Neural progenitor cell (in vitro differentiated cells): ENCODE data around the gene ANKRD30A. TPM values are rescaled to one million over a fixed set of nuclear protein-coding genes. Genes with fewer than 3 reads are reported as not detected.

Source experiments
- DNase-seq: peaks from one replicate; pipeline ENCODE4 v3.0.0-alpha.2; 2016; ENCODE audit warnings: low spot score
- H2AFZ ChIP-seq: fragments of 200-600 bp; sonication (generic); replicated peaks from 2 replicates; pipeline ENCODE4 v1.6.1; 2016; ENCODE audit warnings: antibody characterized with exemption
- H3F3A ChIP-seq: fragments of 200-600 bp; sonication (generic); 2 replicates; pipeline ENCODE4 v1.6.1; 2016; ENCODE audit warnings: antibody characterized with exemption, low read depth
- H3K27ac ChIP-seq: fragments of 200-600 bp; sonication (generic); 2 replicates; pipeline ENCODE4 v1.5.1; 2016; ENCODE audit warnings: mild to moderate bottlenecking
- H3K27me3 ChIP-seq: fragments of 200-600 bp; sonication (generic); 2 replicates; pipeline ENCODE4 v1.6.1; 2016; ENCODE audit warnings: mild to moderate bottlenecking, moderate library complexity
- H3K36me3 ChIP-seq: fragments of 200-600 bp; sonication (generic); 2 replicates; pipeline ENCODE4 v1.5.1; 2016
- H3K4me1 ChIP-seq: fragments of 200-600 bp; sonication (generic); 2 replicates; pipeline ENCODE4 v1.6.1; 2016; ENCODE audit warnings: mixed run types
- H3K4me2 ChIP-seq: fragments of 200-600 bp; sonication (generic); 2 replicates; pipeline ENCODE4 v1.6.1; 2016
- H3K4me3 ChIP-seq: fragments of 200-600 bp; sonication (generic); 2 replicates; pipeline ENCODE4 v1.5.1; 2016
- H3K79me2 ChIP-seq: fragments of 200-600 bp; sonication (generic); 2 replicates; pipeline ENCODE4 v1.6.1; 2016; ENCODE audit warnings: low read depth
- H3K9ac ChIP-seq: fragments of 200-600 bp; sonication (generic); 2 replicates; pipeline ENCODE4 v1.6.1; 2016
- H3K9me3 ChIP-seq: fragments of 200-600 bp; sonication (generic); 2 replicates; pipeline ENCODE4 v1.5.1; 2016; ENCODE audit warnings: low read depth
- H4K20me1 ChIP-seq: fragments of 200-600 bp; sonication (generic); 2 replicates; pipeline ENCODE4 v1.6.1; 2016; ENCODE audit warnings: low read depth
- H3K27ac Mint-ChIP-seq: 3 replicates; pipeline ENCODE4 v1.8.0; 2021; ENCODE audit warnings: mixed read lengths
- H3K27me3 Mint-ChIP-seq: 2 replicates; pipeline ENCODE4 v1.8.0; 2022; ENCODE audit warnings: low read depth, mild to moderate bottlenecking, inconsistent platforms, moderate library complexity, mixed read lengths; ENCODE audit not compliant: insufficient read depth
- H3K36me3 Mint-ChIP-seq: 3 replicates; pipeline ENCODE4 v1.8.0; 2021; ENCODE audit warnings: mixed read lengths
- H3K4me1 Mint-ChIP-seq: 3 replicates; pipeline ENCODE4 v1.8.0; 2021; ENCODE audit warnings: mixed read lengths
- H3K4me3 Mint-ChIP-seq: 3 replicates; pipeline ENCODE4 v1.8.0; 2021; ENCODE audit warnings: mild to moderate bottlenecking, moderate library complexity, mixed read lengths
- H3K9me3 Mint-ChIP-seq: 3 replicates; pipeline ENCODE4 v1.8.0; 2020; ENCODE audit warnings: mixed read lengths
- EZH2 ChIP-seq: fragments of 200-600 bp; sonication (generic); IDR thresholded peaks from 2 replicates; pipeline ENCODE4 v1.6.1; 2017; ENCODE audit warnings: antibody characterized with exemption, mild to moderate bottlenecking, moderate library complexity
- EZH2phosphoT487 ChIP-seq: fragments of 200-600 bp; sonication (generic); IDR thresholded peaks from 2 replicates; pipeline ENCODE4 v1.6.1; 2017; ENCODE audit warnings: antibody characterized with exemption
- total RNA-seq: library from RNA; depleted of rRNA; stranded (reverse); fragments of >200 nt; gene quantifications from 2 replicates; pipeline ENCODE4 v1.2.3, GENCODE V29; 2015; ENCODE audit warnings: low replicate concordance
- TF ChIP-seq, protein P1 (sequence below): fragments of 200-600 bp; sonication (generic); IDR thresholded peaks from 2 replicates; pipeline ENCODE4 v1.5.1; 2017; ENCODE audit warnings: antibody characterized with exemption, mild to moderate bottlenecking

The ANKRD30A gene
- total RNA-seq, 1 donor from 2014 or later, result not detected

GRCh38 chr10:37301271-37301670 is 175.9 kb downstream of the ANKRD30A start:
- H3K4me3 Mint-ChIP-seq, result no peak overlapping the region
- no peak overlapping the region for H3K4me2 ChIP-seq
- H3K4me1 ChIP-seq, result no peaks in the 10 kb centered on the region
- H3K36me3 ChIP-seq, result no peaks in the 10 kb centered on the region
- H2AFZ ChIP-seq, result no peak overlapping the region
- peaks cover 12% of the 10 kb centered on the region for H3K9me3 ChIP-seq
- no peaks in the 10 kb centered on the region for H3K79me2 ChIP-seq
- H3K9ac ChIP-seq, result no peak overlapping the region
- H3K36me3 Mint-ChIP-seq, result no peaks in the 10 kb centered on the region
- H3K27me3 ChIP-seq, result no peaks in the 10 kb centered on the region
- H4K20me1 ChIP-seq, result no peaks in the 10 kb centered on the region
- no peak overlapping the region for H3K27ac Mint-ChIP-seq
- H3K27ac ChIP-seq, result no peak overlapping the region
- no peak for DNase-seq
- H3F3A ChIP-seq, result no peaks in the 10 kb centered on the region
- H3K4me1 Mint-ChIP-seq, result no peaks in the 10 kb centered on the region
- TF ChIP-seq EZH2 (no peak), EZH2phosphoT487 (no peak)
- TF ChIP-seq, protein P1, sequence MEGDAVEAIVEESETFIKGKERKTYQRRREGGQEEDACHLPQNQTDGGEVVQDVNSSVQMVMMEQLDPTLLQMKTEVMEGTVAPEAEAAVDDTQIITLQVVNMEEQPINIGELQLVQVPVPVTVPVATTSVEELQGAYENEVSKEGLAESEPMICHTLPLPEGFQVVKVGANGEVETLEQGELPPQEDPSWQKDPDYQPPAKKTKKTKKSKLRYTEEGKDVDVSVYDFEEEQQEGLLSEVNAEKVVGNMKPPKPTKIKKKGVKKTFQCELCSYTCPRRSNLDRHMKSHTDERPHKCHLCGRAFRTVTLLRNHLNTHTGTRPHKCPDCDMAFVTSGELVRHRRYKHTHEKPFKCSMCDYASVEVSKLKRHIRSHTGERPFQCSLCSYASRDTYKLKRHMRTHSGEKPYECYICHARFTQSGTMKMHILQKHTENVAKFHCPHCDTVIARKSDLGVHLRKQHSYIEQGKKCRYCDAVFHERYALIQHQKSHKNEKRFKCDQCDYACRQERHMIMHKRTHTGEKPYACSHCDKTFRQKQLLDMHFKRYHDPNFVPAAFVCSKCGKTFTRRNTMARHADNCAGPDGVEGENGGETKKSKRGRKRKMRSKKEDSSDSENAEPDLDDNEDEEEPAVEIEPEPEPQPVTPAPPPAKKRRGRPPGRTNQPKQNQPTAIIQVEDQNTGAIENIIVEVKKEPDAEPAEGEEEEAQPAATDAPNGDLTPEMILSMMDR, result no peak
- H3K4me3 ChIP-seq, result no peak overlapping the region
- peaks cover 5% of the 10 kb centered on the region for H3K27me3 Mint-ChIP-seq
- H3K9me3 Mint-ChIP-seq, result peaks cover 31% of the 10 kb centered on the region

- no peak for DNase-seq
- Histone ChIP-seq H3K27ac (no peak overlapping the region), H3K9me3 (peaks cover 4% of the 10 kb centered on the region), H3K4me1 (no peaks in the 10 kb centered on the region), H3K36me3 (no peaks in the 10 kb centered on the region), H3K9ac (no peak overlapping the region), H2AFZ (no peak overlapping the region), H3K4me3 (no peak overlapping the region), H3K79me2 (no peaks in the 10 kb centered on the region), H3F3A (no peaks in the 10 kb centered on the region), H4K20me1 (no peaks in the 10 kb centered on the region), H3K4me2 (no peak overlapping the region), H3K27me3 (no peaks in the 10 kb centered on the region)
- H3K9me3 Mint-ChIP-seq, result peaks cover 35% of the 10 kb centered on the region
- TF ChIP-seq EZH2phosphoT487 (no peak), EZH2 (no peak)
- TF ChIP-seq, protein P1, result no peak
- no peak overlapping the region for H3K27ac Mint-ChIP-seq
- H3K36me3 Mint-ChIP-seq, result no peaks in the 10 kb centered on the region
- no peak overlapping the region for H3K4me3 Mint-ChIP-seq
- peaks cover 5% of the 10 kb centered on the region for H3K27me3 Mint-ChIP-seq
- no peaks in the 10 kb centered on the region for H3K4me1 Mint-ChIP-seq
These were observed 178.6 kb downstream of the ANKRD30A start for GRCh38 chr10:37304036-37304435.

GRCh38 chr10:37314350-37314749 is 189.0 kb downstream of the ANKRD30A start:
- H3K9me3 ChIP-seq, result peaks cover 41% of the 10 kb centered on the region
- no peak overlapping the region for H3K27ac ChIP-seq
- no peaks in the 10 kb centered on the region for H3K79me2 ChIP-seq
- no peak overlapping the region for H2AFZ ChIP-seq
- no peaks in the 10 kb centered on the region for H3K27me3 Mint-ChIP-seq
- H3F3A ChIP-seq, result no peaks in the 10 kb centered on the region
- no peak overlapping the region for H3K4me3 ChIP-seq
- no peaks in the 10 kb centered on the region for H4K20me1 ChIP-seq
- H3K36me3 ChIP-seq, result no peaks in the 10 kb centered on the region
- H3K4me1 ChIP-seq, result no peaks in the 10 kb centered on the region
- H3K4me3 Mint-ChIP-seq, result no peak overlapping the region
- TF ChIP-seq EZH2, result no peak
- TF ChIP-seq, protein P1, result no peak
- no peak for TF ChIP-seq EZH2phosphoT487
- no peaks in the 10 kb centered on the region for H3K27me3 ChIP-seq
- H3K36me3 Mint-ChIP-seq, result no peaks in the 10 kb centered on the region
- H3K9ac ChIP-seq, result no peak overlapping the region
- peaks cover 26% of the 10 kb centered on the region for H3K9me3 Mint-ChIP-seq
- DNase-seq, result no peak
- H3K4me2 ChIP-seq, result no peak overlapping the region
- no peak overlapping the region for H3K27ac Mint-ChIP-seq
- H3K4me1 Mint-ChIP-seq, result no peaks in the 10 kb centered on the region

- Mint-ChIP-seq H3K9me3 (peaks cover 31% of the 10 kb centered on the region), H3K36me3 (no peaks in the 10 kb centered on the region), H3K4me1 (no peaks in the 10 kb centered on the region), H3K27ac (no peak overlapping the region), H3K27me3 (no peaks in the 10 kb centered on the region), H3K4me3 (no peak overlapping the region)
- Histone ChIP-seq H3K27me3 (no peaks in the 10 kb centered on the region), H4K20me1 (no peaks in the 10 kb centered on the region), H3K9ac (no peak overlapping the region), H3K36me3 (no peaks in the 10 kb centered on the region), H3F3A (no peaks in the 10 kb centered on the region), H3K4me1 (no peaks in the 10 kb centered on the region), H3K79me2 (no peaks in the 10 kb centered on the region), H3K27ac (no peak overlapping the region), H3K4me2 (no peak overlapping the region), H3K4me3 (no peak overlapping the region), H2AFZ (no peak overlapping the region), H3K9me3 (peaks cover 41% of the 10 kb centered on the region)
- no peak for DNase-seq
- no peak for TF ChIP-seq EZH2phosphoT487
- TF ChIP-seq, protein P1, result no peak
- TF ChIP-seq EZH2, result no peak
These were observed 189.5 kb downstream of the ANKRD30A start for GRCh38 chr10:37314862-37315261.
